Ascending aorta (tissue), 2 donors: ENCODE data around the gene CHMP5. TPM values are rescaled to one million over a fixed set of nuclear protein-coding genes. Genes with fewer than 3 reads are reported as not detected.

Experiments used
- DNase-seq, 2 donors: peaks; one replicate each; pipeline ENCODE4 v3.0.0-alpha.2; 2019; ENCODE audit warnings: low spot score in 2 of 2
- H3K27ac ChIP-seq, 2 donors: fragments of 200-600 bp; sonication (generic); one replicate each; pipeline ENCODE4 v1.5.1; 2016 to 2017; ENCODE audit warnings: mild to moderate bottlenecking in 1 of 2
- H3K27me3 ChIP-seq: fragments of 200-600 bp; sonication (generic); one replicate; pipeline ENCODE4 v1.5.1; 2017
- H3K36me3 ChIP-seq, 2 donors: fragments of 200-600 bp; sonication (generic); one replicate each; pipeline ENCODE4 v1.5.1; 2016
- H3K4me1 ChIP-seq, 2 donors: fragments of 200-600 bp; sonication (generic); one replicate each; pipeline ENCODE4 v1.5.1; 2016 to 2017; ENCODE audit warnings: mild to moderate bottlenecking in 1 of 2
- H3K4me3 ChIP-seq, 2 donors: fragments of 200-600 bp; sonication (generic); one replicate each; pipeline ENCODE4 v1.5.1; 2016 to 2017; ENCODE audit warnings: mild to moderate bottlenecking in 1 of 2
- H3K9me3 ChIP-seq, 2 donors: fragments of 200-600 bp; sonication (generic); one replicate each; pipeline ENCODE4 v1.5.1; 2016
- CTCF ChIP-seq, 3 experiments: fragments of 200-600 bp in 2 of 3; fragments of 450-650 bp in 1 of 3; sonication (generic) in 2 of 3; IDR thresholded peaks; one replicate each; pipeline ENCODE4 v1.5.1; 2016 to 2019; ENCODE audit warnings: antibody characterized with exemption in 3 of 3, mild to moderate bottlenecking in 1 of 3, moderate library complexity in 1 of 3
- intact Hi-C: fragments of 100-400 bp; cut with DNase I; formaldehyde crosslinking; loops from one replicate; pipeline ENCODE4 v1.15.1; 2023
- total RNA-seq: library from RNA; depleted of rRNA; stranded (reverse); fragments of >200 nt; gene quantifications from one replicate; pipeline ENCODE4 v1.1.0, GENCODE V29; 2016

CHMP5 gene
- total RNA-seq, 1 donor from 2014 or later, result 47.5 TPM

DNA sequence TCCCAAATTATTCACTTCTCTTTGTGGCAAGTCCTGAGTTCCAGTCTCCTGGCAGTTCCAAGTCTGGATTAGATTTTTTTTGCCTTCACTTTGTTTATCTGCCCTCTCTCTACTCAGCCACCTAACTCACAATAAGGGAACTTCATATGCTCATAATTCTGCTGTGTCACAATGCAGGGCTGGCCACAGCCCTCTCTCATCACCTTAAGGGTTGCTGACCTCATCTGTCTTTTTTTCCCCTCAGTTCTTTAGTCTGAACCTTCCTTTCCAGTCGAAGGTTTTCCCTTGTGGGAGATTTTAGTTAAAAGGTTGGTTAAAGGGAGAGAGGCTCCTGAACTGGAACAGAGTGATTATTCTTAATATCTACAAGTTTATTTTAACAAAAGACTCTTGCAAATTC is 4.5 kb upstream of the CHMP5 start:
- Histone ChIP-seq H3K4me3 (no peak overlapping the region), H3K27ac (no peak overlapping the region), H3K36me3 (peaks cover 55 to 58% of the 10 kb centered on the region in 2 donors), H3K4me1 (peaks cover under 1 to 1% of the 10 kb centered on the region in 2 donors), H3K27me3 (no peaks in the 10 kb centered on the region), H3K9me3 (no peaks in the 10 kb centered on the region)
- DNase-seq, result no peak
- no peak for TF ChIP-seq CTCF (IDR thresholded peaks at IDR 0.05)
- intact Hi-C loops, result no loop called here

DNA sequence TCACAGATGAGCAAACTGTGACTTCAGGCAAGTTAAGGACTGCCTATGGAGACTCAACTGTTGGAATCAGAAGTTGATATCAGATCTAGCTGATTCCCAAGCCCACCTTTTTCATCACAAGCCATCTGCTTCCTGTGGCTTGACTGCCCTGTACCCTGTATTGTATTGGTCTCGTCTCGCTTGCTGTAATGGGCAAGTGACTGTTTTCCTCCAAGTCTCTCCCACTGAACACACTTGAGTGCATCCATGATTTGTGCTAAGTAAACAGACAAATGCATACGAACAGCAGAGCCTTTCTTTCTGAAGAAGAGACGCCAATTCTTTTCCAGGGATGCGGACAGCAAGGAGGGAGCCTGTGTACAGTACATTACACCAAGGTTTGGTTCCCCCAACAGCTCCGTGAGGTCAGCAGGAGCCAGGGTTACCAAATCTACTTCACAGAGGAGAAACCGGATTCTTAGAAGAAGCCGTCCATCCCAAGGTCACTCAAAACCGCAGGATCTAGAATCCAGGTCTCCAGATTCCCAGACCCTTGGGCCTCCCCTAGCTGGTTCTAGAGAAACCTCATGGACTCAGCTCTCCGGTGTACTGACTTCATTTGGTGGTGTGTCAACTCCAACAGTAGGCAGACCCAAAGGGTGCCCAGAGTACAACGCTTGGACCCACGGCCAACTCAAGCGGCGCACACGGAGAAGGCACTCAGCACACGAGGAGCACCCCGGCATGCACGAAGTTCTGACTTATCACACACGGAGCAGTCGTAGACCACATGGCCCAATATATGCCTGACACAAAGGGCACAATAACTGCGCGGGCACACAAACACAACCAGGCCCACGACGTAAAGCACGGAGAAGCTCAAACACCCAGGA is 1.5 kb upstream of the CHMP5 start:
- no peaks in the 10 kb centered on the region for H3K9me3 ChIP-seq
- H3K27me3 ChIP-seq, result no peaks in the 10 kb centered on the region
- H3K4me1 ChIP-seq, result peaks cover 7 to 9% of the 10 kb centered on the region in 2 donors
- peak overlapping the region; percentile 90 to 95 for H3K4me3 ChIP-seq
- no peak for DNase-seq
- H3K36me3 ChIP-seq, result peaks cover 27 to 49% of the 10 kb centered on the region in 2 donors
- H3K27ac ChIP-seq, result peak overlapping the region; percentile 16 to 90
- intact Hi-C loops, result loop anchor here (1.0 kb wide), 4 partner anchors 27 to 262 kb away; partner anchors contain the start of genes APTX, DNAJA1, NFX1 and SMU1
- TF ChIP-seq CTCF (IDR thresholded peaks at IDR 0.05), result no peak

DNA sequence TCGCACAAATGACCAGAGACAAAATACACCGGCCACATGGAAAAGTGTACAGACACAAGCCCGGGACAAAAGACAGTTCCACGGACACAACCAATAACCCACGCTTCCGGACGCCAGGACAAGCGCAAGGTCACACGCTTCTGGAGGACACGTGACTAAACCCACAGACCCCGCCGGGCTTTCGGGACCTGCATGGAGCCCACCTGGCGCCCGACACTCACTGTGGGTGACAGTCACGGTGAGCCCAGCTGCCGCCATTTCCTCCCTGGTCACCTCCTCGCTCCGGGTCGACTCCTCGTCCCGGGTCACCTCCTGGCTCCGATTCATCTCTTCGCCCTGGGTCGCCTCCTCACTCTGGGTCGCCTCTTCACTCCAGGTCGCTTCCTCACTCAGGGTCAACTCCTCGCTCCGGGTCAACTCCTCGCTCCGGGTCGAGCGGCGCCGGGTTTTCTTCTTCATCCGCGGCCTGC is 811 bp upstream of the CHMP5 start:
- intact Hi-C loops, result loop anchor here (1.0 kb wide), 4 partner anchors 26 to 263 kb away; partner anchors contain the start of genes APTX, DNAJA1, NFX1 and SMU1
- peak; percentile 22 to 73 for DNase-seq

GRCh38 chr9:33265211-33265865 is 489 bp downstream of the CHMP5 start:
- Histone ChIP-seq H3K4me3 (peak overlapping the region; percentile 70 to 90), H3K4me1 (peaks cover 7 to 9% of the 10 kb centered on the region in 2 donors), H3K27ac (peak overlapping the region; percentile 84 to 92), H3K9me3 (no peaks in the 10 kb centered on the region), H3K27me3 (no peaks in the 10 kb centered on the region), H3K36me3 (peaks cover 12 to 49% of the 10 kb centered on the region in 2 donors)
- TF ChIP-seq CTCF (IDR thresholded peaks at IDR 0.05), result no peak
- no peak for DNase-seq
- intact Hi-C loops, result no loop called here

More for the DNA sequence above, 811 bp upstream of the CHMP5 start:
- Histone ChIP-seq H3K9me3 (no peaks in the 10 kb centered on the region), H3K4me1 (peaks cover 7 to 9% of the 10 kb centered on the region in 2 donors), H3K36me3 (peaks cover 20 to 49% of the 10 kb centered on the region in 2 donors), H3K4me3 (peak overlapping the region; percentile 90 to 95), H3K27me3 (no peaks in the 10 kb centered on the region), H3K27ac (peak overlapping the region; percentile 90 to 92)
- TF ChIP-seq CTCF (IDR thresholded peaks at IDR 0.05), result no peak

DNA sequence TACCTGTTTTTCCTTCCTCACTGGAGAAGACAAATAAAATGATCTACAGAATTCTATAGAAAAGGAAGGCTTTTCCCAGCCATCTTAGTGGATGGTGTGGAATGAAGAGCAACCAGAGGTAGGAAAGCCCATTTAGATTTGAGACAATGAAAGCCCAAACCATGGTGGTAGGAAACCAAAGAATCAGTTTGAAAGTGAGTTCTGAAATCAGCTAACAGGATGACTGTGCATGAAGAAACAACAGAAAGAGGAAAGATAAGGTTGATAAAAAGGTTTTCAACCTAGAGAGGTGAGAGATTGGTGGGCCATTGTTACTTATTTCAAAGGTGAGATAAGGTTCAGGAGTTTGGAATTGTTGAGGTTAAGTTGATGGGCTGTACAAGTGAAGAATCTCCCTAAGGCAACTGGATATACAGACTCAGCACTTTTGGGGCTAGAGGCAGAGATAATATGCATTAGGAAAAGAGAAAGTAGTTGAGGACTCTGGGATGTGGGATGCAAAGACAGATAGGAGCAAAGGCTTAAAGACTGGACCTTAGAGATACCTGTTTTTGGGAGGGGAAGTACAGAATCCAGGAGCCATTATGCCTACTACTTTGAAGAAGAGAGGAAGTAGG is 2.4 kb downstream of the CHMP5 start:
- Histone ChIP-seq H3K36me3 (peaks cover 19 to 54% of the 10 kb centered on the region in 2 donors), H3K27me3 (no peaks in the 10 kb centered on the region), H3K27ac (no peak overlapping the region), H3K4me1 (peaks cover 7 to 9% of the 10 kb centered on the region in 2 donors), H3K4me3 (no peak overlapping the region), H3K9me3 (no peaks in the 10 kb centered on the region)
- TF ChIP-seq CTCF (IDR thresholded peaks at IDR 0.05), result no peak
- intact Hi-C loops, result no loop called here
- DNase-seq, result no peak
